ENCODE data around the gene CENPB. TPM values are rescaled to one million over a fixed set of nuclear protein-coding genes. Genes with fewer than 3 reads are reported as not detected.
"Not testable (repeated sequence)": the region's sequence is repeated elsewhere in the genome, so short reads cannot be mapped to it uniquely, and the experiment has no call there.

CENPB gene
- total RNA-seq, 1 experiment from 2014 or later, result 108 TPM

DNA sequence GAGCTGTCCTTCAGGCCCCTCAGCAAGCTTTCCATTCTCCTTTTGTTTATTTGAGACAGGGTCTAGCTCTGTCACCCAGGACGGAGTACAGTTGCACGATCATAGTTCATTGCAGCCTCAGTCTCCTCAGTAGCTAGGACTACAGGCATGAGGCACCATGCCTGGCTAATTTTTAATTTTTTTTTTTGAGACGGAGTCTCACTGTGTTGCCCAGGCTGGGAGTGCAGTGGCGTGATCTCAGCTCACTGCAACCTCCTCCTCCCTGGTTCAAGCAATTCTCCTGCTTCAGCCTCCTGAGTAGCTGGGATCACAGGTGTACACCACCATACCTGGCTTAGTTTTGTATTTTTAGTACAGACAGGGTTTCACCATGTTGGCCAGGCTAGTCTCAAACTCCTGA is 2.7 kb upstream of the CENPB start:
- CTCF ChIA-PET; H3K4me3 ChIP-seq (ENCODE audit: low read depth, low read length, poor library complexity, severe bottlenecking); H3K27ac ChIP-seq (ENCODE audit: low read depth, low read length, poor library complexity, severe bottlenecking); H3K36me3 ChIP-seq (ENCODE audit: insufficient read depth, low read length, poor library complexity, severe bottlenecking); H3K9me3 ChIP-seq (ENCODE audit: low read depth, low read length, poor library complexity, severe bottlenecking); BruUV-seq (replicated peaks); POLR2A ChIA-PET (ENCODE audit: low non-redundant PET); DNase-seq (ENCODE audit: low spot score); H3K27me3 ChIP-seq (replicated peaks; ENCODE audit: insufficient read depth, low read depth, low read length, poor library complexity): not testable (repeated sequence)
- intact Hi-C loops (cut with micrococcal nuclease; ENCODE audit: unreplicated experiment), result loop anchor here (5.0 kb wide), 1 partner anchor 68 kb away; no protein-coding TSS in a partner anchor
- H3K4me1 ChIP-seq (ENCODE audit: insufficient read depth, low read length, poor library complexity, severe bottlenecking), result peaks cover 11% of the 10 kb centered on the region

DNA sequence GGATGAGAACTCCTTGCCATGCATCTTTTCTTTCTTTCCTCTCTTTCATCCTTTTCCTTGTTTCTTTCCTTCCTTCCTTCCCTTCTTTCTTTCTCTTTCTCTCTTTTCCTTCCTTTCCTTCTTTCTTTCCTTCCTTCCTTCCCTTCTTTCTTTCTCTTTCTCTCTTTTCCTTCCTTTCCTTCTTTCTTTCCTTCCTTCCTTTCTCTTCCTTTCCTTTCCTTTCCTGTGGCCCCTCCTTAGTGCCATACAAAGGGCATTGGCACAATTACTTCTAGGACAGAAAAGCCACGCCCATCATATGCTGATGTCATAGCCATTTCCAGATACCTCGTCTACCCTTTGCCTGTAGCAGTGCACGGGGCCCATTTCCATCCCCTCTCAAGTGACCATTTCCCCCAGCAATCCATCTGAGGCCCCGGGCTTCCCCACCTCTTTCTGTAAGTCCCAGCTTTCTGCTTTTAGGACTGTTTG is 2.2 kb upstream of the CENPB start:
- TF ChIP-seq, protein P1, sequence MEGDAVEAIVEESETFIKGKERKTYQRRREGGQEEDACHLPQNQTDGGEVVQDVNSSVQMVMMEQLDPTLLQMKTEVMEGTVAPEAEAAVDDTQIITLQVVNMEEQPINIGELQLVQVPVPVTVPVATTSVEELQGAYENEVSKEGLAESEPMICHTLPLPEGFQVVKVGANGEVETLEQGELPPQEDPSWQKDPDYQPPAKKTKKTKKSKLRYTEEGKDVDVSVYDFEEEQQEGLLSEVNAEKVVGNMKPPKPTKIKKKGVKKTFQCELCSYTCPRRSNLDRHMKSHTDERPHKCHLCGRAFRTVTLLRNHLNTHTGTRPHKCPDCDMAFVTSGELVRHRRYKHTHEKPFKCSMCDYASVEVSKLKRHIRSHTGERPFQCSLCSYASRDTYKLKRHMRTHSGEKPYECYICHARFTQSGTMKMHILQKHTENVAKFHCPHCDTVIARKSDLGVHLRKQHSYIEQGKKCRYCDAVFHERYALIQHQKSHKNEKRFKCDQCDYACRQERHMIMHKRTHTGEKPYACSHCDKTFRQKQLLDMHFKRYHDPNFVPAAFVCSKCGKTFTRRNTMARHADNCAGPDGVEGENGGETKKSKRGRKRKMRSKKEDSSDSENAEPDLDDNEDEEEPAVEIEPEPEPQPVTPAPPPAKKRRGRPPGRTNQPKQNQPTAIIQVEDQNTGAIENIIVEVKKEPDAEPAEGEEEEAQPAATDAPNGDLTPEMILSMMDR (conservative IDR thresholded peaks at IDR 0.05; ENCODE audit: low read depth, low read length), result no peak
- TF ChIP-seq EZH2 (IDR thresholded peaks at IDR 0.05; ENCODE audit: borderline replicate concordance, low read depth, low read length, poor library complexity, severe bottlenecking), result no peak
- intact Hi-C loops (cut with micrococcal nuclease; ENCODE audit: unreplicated experiment), result loop anchor here (5.0 kb wide), 1 partner anchor 69 kb away; no protein-coding TSS in a partner anchor
- Histone ChIP-seq H3K4me3 (ENCODE audit: low read depth, low read length, poor library complexity, severe bottlenecking) (no peak overlapping the region), H3K27ac (ENCODE audit: low read depth, low read length, poor library complexity, severe bottlenecking) (no peak overlapping the region), H3K4me1 (ENCODE audit: insufficient read depth, low read length, poor library complexity, severe bottlenecking) (peaks cover 16% of the 10 kb centered on the region), H3K36me3 (ENCODE audit: insufficient read depth, low read length, poor library complexity, severe bottlenecking) (no peaks in the 10 kb centered on the region), H3K27me3 (replicated peaks; ENCODE audit: insufficient read depth, low read depth, low read length, poor library complexity) (no peaks in the 10 kb centered on the region), H3K9me3 (ENCODE audit: low read depth, low read length, poor library complexity, severe bottlenecking) (no peaks in the 10 kb centered on the region)
- ChIA-PET CTCF (no interaction called here), POLR2A (ENCODE audit: low non-redundant PET) (no interaction called here)
- BruUV-seq (replicated peaks), result no TSS peak
- DNase-seq (ENCODE audit: low spot score), result no peak

DNA sequence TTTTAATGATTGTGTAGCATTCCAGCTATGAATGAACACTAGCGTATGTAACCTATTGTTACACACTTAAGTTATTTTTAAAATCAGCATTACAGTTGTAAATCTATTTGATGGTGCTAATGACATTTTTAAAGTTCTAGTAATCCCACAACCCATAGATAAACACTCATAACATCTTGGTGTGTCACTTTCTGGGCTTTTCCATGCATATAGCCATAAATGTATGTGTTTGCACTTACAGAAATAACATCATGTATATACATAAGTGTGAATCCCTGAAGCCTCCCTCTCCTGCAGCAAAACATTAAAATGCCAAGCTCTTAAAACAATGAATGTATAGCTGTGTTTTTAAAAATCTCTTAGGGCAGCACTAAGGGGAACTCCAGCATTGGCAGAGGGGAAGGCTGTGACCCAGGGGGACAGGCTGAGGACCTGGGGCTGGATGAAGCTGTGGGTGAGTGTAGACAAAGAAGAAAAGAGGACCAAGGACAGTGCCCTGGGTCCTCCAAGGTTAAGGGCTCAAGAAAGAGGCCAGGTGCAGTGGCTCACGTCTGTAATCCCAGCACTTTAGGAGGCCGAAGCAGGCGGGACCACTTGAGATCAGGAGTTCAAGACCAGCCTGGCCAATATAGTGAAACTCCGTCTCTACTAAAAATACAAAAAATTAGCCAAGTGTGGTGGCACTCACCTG is 929 bp upstream of the CENPB start:
- no peaks in the 10 kb centered on the region for H3K9me3 ChIP-seq (ENCODE audit: low read depth, low read length, poor library complexity, severe bottlenecking)
- DNase-seq (ENCODE audit: low spot score), result no peak
- no peaks in the 10 kb centered on the region for H3K36me3 ChIP-seq (ENCODE audit: insufficient read depth, low read length, poor library complexity, severe bottlenecking)
- no peak overlapping the region for H3K27ac ChIP-seq (ENCODE audit: low read depth, low read length, poor library complexity, severe bottlenecking)
- POLR2A ChIA-PET (ENCODE audit: low non-redundant PET), result interaction anchor here (1.0 kb wide), 1 partner anchor 33 kb away, joined by 3 read pairs; the partner anchor contains the start of gene AP5S1
- TF ChIP-seq EZH2 (IDR thresholded peaks at IDR 0.05; ENCODE audit: borderline replicate concordance, low read depth, low read length, poor library complexity, severe bottlenecking), result no peak
- TF ChIP-seq, protein P1 (conservative IDR thresholded peaks at IDR 0.05; ENCODE audit: low read depth, low read length), result no peak
- H3K27me3 ChIP-seq (replicated peaks; ENCODE audit: insufficient read depth, low read depth, low read length, poor library complexity), result no peaks in the 10 kb centered on the region
- intact Hi-C loops (cut with micrococcal nuclease; ENCODE audit: unreplicated experiment), result loop anchor here (1.0 to 5.0 kb wide), 2 partner anchors 33 to 70 kb away; partner anchors contain the start of gene AP5S1
- CTCF ChIA-PET, result interaction anchor here (0.7 to 2.9 kb wide), 5 partner anchors 33 to 298 kb away, joined by 3 to 21 read pairs (median 7); partner anchors contain the start of gene AP5S1
- H3K4me1 ChIP-seq (ENCODE audit: insufficient read depth, low read length, poor library complexity, severe bottlenecking), result peaks cover 19% of the 10 kb centered on the region
- no TSS peak for BruUV-seq (replicated peaks)
- peak overlapping the region; percentile 23 for H3K4me3 ChIP-seq (ENCODE audit: low read depth, low read length, poor library complexity, severe bottlenecking)
